Activated T-helper 9 cell treated with anti-CD3 and anti-CD28 coated beads, Interleukin-2, amount 50 U/mL, for 16 hours (primary cell): ENCODE results near the gene SPTB.

ENCODE experiments used
- DNase-seq: peaks from one replicate; pipeline ENCODE4 v3.0.0-alpha.2; 2020; ENCODE audit warnings: low read depth

Gene SPTB

DNA sequence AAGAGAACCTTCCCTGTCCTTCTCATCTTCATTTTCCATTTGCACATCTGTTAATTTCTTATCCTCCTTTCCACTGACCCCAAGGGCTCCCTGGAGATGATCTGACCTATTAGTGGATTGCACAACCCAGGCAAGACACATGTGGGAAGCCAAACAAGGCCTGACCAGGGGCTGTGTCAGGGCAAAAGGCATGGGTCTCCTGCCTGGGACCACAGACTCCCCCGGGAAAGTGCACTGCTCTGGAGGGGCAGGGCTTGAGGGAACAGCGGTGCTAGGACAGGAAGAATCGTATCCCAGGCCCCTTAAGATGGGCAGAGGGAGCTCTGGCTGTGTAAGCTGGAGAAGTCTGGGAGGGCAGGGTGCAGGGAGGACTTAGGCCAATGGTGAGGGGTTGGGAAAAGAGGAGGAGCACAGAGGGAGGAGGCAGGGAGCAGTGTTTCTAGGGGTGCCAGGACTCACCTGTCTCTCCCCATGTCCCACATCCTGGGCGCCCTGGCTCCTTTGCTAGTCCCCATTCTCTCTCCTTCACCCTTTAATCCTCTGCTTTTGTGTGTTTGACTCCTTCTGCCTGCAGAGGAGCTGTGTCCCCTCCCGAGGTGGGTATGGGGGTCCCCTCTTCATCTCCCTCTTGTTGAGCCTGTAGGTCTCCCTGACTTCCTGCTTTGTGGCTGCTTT, 150.2 kb downstream of the SPTB start:
- DNase-seq: no peak

- DNase-seq: no peak
Measured at GRCh38 chr14:64728856-64729255, 150.9 kb downstream of the SPTB start.

DNA sequence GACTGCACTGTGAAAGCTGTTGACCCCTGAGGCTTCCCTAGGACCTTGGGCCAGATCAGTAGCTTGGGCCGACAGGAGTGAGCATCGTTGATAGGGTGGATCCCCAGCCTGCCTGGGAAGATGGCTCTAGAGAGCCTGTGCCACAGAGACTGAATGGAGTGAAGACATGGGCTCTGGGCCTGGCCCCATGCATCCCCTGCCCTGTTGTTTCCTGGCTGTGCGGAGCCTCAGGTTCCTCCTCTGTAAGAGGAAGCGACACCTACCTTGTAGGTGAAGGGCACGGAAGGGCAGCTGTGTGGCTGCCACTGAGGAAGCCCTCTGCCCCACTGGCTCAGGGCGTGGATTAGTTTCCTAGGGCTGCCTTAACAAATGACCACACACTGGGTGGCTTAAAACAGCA, 151.6 kb downstream of the SPTB start:
- no peak for DNase-seq

GRCh38 chr14:64727551-64728071, 152.1 kb downstream of the SPTB start:
- no peak for DNase-seq

DNA sequence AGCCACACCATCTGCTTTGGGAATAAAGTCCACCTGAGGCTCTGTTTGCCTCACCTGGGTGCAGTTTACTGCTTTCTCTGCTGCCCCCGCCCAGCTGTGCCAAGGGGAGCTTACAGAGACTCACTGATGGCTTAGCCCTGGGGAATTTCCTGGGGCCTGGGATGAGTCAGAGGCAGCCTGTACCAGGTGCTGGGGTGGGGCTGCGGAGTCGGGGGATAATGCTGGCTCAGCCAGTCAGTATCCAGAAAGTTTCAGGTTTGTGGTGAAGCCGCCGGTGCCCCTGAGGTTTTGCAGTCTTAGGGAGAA, 153.2 kb downstream of the SPTB start:
- DNase-seq: peak; percentile 58

GRCh38 chr14:64725879-64726584, 153.7 kb downstream of the SPTB start:
- DNase-seq: no peak

DNA sequence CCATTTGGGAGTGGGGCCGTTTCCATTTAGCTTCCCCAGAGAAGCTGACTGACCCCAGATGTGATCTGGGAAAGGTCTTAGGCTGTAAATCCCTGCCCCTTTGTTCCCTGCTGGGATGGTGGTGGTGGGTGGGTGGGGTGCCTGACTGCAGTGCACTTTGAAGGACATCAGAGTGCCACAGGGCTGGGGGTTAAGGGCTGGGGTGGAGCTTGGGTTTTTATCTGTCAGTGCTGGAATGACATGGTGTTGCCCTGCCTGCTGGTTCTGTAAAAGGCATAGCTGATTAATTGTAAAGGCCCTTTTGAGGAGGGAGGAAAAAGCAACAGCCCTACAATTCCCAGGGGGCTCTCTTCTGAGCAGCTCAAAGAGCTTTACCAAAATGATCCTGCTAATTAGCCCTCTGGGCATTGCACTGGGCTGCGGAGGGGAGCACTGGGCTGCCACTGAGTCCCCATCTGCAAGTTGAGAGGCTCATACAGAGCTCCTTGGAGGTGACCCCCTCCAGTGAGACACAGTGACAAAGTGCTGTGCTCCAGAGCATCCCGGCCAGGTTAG, 154.4 kb downstream of the SPTB start:
- no peak for DNase-seq

GRCh38 chr14:64724578-64724930, 155.2 kb downstream of the SPTB start:
- DNase-seq: no peak

- peak; percentile 16 for DNase-seq
Measured at GRCh38 chr14:64723691-64724577, 155.8 kb downstream of the SPTB start.

DNA sequence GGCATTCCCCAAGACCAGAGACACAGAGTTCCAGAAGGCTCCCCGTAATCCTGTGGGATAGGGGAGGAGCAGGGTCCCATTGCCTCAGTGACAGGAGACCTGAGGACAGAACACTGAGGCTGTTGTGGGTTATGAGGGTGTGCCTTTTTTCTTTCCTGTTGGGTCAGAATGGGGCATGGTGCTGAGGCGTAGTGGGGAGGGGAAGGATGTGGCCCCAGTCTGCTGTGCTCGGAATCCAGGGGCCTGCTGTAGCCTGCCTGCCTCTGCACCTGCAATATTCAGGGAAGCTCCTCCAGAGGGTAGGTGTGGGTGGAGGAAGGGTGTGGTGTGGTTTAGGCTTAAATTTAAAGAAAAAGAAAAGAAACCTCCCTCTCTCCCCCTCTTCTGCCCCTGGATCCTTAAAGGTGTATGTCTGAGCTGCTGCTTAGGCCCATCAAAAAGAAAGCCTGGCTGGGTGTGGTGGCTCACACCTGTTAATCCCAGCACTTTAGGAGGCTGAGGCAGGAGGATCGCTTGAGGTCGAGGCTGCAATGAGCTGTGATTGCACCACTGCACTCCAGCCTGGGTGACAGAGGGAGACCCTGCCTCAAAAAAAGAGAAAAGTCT, 156.8 kb downstream of the SPTB start:
- DNase-seq: no peak

GRCh38 chr14:64721899-64722298, 157.8 kb downstream of the SPTB start:
- no peak for DNase-seq

DNA sequence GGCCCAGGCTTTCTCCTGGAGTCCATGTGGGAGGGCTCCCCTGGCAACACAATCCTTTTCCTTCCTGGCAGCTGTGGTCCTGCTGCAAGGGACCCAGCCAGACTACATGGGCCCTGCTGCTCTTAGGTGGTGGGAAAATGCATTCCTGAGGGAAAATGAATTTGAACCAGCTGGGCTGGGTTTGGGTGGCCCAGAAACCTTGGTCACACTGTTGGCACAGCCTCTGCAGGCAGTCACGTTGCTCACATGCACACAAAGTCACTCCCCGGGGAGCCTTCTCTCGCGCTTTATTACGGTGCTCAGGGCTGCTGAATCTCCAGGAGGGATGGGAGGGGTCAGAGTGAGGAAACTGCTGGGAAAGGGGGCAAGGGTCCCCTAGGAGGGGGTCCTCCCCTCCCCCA, 158.3 kb downstream of the SPTB start:
- no peak for DNase-seq

GRCh38 chr14:64720131-64720576, 159.6 kb downstream of the SPTB start:
- no peak for DNase-seq

GRCh38 chr14:64719601-64720000, 160.1 kb downstream of the SPTB start:
- DNase-seq: no peak

DNA sequence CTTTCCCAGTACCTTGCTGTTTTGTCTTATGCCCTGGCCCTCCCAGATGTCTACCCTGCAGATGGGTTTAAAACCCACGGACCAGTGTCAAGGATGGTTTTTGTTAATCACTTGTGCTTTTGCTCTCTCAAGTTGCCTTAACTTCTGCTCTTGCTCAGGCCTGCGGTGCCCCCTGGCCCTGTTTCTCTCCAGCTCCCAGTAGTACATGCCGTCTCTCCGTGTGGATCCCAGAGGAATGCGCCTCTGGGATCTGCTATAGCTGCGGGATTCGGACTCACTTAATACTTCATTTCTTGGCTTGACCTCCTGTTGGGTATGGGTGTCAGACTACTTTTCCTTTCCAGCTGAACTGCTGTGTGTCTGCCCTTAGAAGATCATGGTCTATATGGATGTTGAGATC, 160.9 kb downstream of the SPTB start:
- no peak for DNase-seq

DNA sequence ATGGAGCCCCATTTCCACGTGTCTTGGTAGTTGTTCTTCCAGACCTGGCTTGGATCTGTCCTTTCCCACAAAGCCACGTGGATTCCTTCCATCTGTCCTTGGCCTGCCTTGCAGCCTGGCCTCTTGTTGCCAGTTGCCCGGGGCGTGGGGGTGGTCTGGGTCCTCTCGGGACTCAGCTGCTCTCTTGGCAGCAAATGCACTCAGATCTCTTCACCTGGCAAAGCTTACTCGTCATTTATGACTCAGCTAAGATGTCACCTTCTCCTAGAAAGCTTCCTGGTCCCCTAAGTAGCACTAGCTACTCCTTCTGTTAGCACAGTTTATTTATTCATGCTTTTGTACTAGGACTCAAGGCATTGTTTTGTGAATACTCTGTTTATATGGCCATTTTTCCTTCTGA, 161.8 kb downstream of the SPTB start:
- no peak for DNase-seq

- DNase-seq: no peak
Measured at GRCh38 chr14:64715628-64716412, 163.9 kb downstream of the SPTB start.

DNA sequence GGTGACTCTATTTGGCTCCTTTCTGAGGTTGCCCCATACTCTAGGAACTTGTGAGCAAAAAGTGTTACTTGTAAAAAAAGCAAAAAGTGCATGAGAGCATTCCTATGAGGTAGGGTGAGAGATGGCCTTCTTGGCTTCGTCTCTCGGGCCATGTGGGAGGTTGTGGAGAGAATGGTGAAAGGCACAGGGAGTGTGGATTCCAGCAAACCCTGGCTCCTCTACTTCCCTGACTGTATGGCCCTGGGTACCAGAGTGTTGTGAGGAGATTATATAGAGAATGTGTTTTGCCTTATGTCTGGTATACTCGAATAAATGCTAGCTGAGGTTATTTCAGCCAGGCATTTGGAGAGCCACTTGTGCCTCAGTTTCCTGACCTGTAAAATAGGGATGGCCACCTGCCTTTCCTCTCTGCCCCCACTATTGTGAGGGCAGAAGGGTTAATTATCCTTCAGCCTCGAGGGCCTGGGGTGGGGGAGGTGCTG, 164.5 kb downstream of the SPTB start:
- DNase-seq: no peak

DNA sequence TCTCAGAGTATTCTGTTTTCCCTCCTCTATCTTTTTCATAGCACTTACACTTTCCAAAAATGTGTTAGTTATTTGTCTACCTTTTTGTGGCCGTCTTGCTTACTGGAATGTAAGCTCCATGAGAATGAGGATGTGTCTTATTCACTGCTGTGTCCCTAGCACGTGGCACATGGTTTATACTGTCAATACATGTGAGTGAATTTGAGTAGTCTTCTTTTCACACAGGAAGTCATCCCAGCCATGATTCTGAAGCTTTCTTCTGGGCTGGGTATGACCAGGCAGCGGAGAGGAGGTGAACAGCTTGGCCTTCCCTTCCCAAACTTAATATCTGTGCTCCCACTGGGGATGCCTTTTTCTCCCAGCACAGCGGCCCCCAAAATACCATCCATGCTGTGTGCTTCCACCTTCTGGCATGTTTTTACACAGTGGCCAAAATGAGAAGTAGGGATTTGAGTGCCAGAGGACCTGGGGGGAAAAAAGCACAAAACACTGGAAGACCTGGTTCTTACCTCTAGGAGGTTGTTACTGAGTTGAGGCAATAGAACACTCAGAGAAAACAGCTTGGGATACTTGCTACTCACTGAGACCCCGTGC, 165.2 kb downstream of the SPTB start:
- no peak for DNase-seq

DNA sequence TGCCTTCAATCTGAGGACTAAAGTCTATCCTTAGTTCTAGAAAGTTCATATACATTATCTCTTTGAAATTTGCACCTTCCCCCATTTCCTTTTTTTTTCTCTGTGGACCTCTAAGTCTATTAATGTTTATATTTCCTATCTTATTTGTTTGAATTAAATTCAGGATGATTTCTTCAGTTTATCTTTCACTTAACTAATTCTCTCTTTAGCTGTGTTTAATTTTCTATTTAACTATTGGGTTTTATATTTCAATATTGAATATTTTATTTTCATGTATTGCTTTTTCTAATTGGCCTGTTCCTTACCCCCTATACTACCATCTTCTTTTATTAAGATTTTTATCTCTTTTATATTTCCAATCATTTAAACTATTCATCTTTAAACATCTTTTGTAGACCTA, 166.0 kb downstream of the SPTB start:
- DNase-seq: no peak

GRCh38 chr14:64711039-64711438, 168.7 kb downstream of the SPTB start:
- DNase-seq: no peak
